H4 (cell line): ENCODE results near the gene SGCD. TPM values are rescaled to one million over a fixed set of nuclear protein-coding genes. Genes with fewer than 3 reads are reported as not detected.

Experiments used
- DNase-seq: peaks from one replicate; pipeline ENCODE4 v3.0.0-alpha.2; 2015; ENCODE audit warnings: low spot score
- total RNA-seq: library from RNA; depleted of rRNA; stranded (reverse); fragments of >200 nt; shearing (Covaris generic); gene quantifications from 2 replicates; pipeline ENCODE4 v1.2.3, GENCODE V29; 2014

Gene SGCD
- total RNA-seq, 1 experiment from 2014 or later, result 0.12 TPM

DNA sequence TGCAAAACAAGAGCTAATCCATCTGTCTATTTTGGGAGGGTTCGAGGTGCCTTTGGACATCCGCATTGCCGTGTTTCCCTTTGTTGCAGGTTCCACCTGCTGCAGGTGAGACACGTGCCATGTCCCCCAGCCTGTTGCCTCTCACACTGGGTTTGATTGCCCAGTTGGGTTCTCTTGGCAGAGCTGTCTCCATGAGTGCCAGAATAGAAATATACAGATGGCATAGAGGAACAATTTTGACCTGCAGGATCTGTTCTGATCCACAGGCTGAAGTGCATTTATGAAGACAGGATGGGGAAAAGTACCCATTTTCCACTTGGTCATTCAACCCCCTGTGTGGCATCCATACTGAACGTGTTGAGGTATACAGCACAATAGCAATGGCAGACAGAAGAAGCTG is 178.1 kb downstream of the SGCD start:
- no peak for DNase-seq

DNA sequence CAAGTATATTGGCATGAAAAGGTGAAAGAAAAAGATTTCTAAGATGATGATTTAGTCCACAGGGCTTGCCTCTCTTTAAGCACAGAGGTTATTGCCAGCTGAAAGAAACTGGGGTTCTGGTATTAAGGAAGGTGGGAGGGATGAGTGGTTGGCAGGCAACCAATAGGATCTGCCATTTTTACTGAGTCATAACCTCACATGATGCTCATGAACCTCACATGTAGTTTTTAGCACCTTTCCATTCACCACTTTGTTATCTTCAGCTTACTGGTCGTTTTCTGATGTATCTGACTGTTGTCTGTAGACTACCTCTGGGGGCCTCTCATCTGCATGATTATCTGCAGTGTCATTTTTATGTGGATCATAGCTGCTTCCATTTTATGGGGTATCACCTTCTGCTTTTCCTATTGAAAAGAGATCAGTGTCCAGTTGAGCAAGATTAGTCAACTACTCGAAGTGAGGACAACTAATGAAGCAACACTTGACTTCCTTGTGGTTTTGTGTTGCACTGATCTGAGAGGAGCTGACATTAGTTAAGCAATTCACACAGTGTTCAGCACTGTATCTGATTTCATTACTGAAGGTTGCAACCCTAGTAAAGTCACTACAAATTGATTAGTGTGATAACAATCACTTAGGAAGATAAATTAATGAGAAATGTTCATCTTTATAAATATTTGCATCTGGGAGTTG is 186.3 kb downstream of the SGCD start:
- no peak for DNase-seq

DNA sequence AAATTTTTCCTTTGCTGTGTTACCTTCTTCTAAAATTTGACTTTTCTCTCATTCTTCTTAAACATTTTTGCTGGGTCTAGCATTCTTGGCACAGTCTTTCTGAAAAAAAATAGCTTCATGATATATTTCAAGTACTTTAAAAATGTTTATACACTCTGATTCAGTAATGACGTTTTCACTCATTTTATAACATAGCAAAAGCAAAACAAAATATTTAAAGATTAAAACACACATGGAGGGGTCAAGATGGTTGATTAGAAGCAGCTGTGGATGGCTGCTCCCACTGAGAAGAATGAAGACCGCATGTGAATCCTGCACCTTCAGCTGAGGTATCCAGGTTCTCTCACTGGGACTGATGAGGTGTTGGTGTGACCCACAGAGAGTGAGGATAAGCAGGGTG is 188.2 kb downstream of the SGCD start:
- no peak for DNase-seq

DNA sequence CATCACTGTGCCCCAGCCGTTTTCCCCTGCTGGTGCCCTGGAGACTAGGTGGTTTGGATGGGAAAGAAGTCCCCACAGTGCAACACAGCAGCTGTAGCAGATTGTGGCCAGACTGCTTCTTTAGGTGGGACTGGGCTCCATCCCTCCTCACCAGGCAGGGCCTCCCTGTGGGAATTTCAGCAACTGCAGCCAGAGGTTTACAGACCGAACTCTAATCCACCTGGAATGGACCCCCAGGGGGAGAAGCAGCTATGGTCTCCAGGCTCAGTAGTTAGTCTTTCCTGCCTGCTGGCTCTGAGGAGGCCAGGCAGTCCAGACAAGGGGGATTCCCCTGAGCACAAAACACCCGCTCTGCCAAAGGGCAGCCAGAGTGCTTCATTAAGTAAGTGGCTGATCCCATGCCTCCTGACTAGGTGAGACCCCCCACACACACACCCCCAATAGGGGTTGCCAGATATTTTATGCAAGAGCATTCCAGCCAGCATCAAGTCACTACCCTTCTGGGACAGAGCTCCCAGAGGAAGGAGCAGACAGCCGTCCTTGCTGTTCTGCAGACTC is 188.9 kb downstream of the SGCD start:
- DNase-seq, result no peak

DNA sequence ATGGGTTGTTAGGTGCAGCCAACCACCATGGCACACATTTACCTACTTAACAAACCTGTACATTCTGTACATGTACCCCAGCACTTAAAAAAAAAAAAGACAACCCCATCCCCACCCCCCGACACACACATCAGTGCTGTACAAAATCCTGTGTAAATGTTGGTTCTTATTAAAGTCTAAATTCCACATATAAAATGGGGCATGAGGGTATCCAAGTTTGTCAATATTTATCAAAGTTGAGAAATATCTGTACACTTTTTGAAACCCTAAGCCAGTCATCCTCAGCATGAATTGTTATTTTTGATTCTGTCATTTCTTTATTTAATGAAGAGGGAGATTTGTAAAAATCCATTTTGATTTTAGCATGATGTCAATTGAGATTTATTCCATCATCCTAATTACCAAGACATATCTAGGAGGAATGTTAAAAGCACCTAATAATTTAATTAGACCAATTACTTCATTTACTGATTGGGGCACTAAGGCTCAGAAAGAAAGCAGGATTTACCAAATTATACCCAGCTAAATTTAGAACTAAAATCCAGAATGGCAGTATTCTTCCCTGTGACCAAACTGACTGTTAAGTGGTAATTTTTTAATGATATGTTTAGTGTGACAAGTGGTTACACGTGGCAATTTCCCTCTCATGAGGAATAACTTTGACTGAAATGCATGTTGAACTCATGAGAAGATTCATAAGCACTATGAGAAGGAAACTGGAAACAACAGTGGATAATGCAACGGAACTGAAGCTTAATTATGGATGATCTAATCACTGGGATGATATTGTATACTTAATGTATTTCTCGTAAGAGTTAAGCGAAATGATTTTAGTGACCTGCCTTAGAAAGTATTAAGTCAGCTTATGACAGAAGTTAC is 195.9 kb downstream of the SGCD start:
- DNase-seq, result no peak

DNA sequence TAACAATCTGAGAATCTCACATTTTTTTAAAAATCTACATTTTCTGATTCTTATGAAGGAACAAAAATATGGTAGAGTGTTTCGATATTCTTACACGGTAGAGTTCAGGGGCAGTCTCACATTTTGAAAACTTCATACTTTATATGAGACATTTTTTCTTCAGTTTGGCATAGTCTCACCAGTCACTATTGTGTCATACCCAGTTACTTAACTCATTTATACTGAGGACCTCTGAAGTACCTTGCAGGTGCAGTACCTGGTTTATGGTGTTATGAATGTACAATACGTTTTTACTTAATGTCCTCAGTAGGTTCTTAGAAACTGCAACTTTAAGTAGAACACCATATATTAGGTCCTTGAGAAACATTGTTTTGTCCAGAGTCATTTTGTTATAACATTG is 196.6 kb downstream of the SGCD start:
- no peak for DNase-seq

DNA sequence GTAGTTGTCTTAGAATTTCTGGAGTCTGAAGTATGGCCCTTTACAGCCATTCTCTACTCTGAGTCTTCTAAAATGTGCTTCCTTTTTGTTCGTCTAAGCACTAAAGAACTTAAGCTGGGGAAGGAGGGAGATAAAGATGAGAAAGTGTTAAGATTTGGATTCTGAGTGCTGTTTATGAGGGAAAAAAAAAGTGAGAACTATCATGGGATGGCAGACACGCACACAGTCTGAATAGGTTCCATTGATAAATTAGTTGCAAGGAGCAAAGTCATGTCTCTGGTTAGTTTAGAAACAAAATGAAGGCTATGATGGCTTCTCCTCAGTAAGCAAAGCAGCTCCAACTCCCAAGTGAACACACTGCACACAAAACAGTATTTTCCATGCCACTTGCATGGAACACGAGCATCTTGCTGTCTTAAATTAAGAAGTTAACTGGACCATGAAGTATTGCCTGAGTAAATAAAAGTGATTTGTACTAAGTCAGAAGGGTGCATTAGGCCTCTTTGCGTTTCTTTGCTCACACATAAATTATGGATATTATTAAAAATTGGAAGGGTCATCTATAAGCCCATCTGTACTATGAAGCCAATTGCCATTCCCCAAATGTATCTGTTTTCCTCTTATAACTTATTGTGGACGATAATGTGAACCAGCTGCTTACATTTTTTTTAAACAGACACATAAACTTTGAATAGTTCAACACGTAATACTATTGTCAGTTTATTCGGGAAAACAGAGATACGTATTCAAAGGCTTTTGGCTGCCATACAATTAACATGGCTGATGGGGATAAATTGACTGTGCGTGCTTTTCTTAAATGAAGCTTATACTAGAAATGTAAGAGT is 199.3 kb downstream of the SGCD start:
- no peak for DNase-seq

DNA sequence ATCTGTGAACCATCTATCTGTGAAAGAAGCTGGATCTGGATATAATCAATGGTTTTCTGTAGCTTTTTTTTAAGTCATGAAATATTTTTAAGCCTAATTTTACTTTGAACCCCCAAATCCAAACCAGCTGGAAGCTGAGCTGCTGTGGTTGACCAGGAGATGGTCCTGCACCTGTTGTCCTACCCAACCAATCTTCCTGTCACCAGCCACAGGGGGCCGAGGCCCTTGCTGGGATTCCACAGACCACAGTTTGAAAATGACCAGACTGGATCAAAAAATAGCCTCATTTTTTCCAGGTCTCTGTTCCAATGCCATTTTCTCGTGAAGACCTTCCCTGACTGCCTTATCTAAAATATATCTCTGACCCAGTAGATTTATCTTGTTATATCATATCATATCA is 200.6 kb downstream of the SGCD start:
- no peak for DNase-seq

DNA sequence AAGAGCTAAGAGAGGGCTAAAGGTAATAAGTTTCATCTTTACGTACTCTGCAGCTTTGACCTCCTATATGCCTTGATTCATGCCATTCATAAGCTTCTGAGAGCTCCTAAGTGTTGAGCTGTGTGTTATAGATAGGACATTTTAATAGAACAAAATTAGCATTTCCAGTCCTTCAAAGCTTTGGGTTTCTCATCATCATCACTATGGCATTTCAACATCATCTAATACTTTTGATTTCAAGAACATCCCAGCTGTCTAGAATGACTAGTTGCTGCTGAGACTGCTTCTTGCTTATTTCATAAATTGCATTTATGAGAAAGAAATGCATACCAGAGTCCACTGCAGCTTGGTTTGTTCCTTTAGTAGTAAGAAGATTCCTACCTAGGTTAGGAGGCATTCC is 201.7 kb downstream of the SGCD start:
- DNase-seq, result no peak

DNA sequence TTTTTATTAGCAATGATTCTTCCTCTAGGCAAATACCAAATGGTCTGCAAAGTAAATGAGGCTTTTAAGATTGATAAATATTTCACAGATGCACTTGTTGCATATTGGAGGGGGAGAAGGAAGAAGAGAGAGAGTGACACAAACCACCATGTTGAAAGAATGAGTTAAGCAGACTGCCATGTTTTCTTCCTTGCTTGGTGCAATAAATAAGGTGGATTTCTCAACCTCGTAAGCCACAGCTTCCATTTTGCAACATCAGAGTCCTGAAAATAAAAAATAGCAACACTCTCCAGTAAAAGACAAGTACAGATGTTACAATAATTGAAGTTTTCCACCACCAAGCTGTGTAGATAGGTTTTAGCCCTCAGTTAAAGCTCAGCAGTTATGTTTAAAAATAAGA is 202.9 kb downstream of the SGCD start:
- no peak for DNase-seq

DNA sequence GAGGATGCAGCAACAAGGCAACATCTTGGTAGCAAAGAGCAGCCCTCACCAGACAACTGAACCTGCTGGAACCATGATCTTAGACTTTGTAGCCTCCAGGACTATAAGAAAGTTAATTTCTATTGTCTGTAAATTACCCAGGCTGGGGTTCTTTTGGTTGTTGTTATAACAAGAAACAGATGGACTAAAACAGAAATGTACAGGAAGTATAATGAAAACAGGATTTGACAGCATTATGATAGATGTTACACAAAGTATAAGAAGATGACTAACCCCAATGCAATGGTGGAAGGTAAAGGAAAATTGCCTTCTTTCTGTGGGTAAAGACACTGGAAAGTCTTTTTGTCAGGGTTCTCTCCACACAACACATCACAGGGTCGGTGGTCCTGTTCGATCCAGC is 204.2 kb downstream of the SGCD start:
- DNase-seq, result no peak

DNA sequence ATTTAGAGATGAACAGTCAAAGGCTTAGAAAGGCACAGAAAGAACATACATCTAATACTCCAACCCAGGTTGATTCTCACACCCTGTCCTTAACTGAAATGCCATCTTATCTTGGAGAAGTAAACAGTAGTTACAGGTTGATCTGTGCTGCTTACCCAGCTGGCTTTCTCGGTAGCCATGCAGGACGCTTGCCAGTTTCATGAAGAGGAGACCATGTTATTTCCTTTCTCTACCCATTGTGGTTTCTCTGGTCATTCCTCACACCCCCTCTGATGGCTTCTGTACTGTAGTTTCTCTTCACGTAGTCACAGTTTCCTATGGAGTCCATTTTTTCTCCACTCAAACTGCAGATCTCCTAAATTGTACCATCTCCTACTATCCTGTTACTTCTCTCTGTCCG is 206.0 kb downstream of the SGCD start:
- DNase-seq, result no peak

DNA sequence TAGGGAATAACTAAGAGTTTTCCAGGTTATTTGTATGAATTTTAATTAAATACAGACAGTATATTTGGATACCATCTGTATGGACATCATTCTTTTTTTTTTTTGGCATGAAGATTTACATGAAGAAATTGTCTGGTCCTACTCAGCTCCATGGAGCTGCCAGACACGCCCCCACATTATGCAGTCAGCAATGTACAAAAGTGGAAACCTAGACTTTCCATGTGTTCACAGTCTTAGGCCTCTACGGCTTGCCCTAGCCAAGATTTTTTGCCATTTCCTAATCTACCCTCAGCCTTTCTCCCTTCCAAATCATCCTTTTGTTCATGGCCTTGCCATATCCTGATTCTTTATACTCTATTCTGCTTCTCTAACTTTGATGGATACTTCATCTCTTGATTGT is 207.1 kb downstream of the SGCD start:
- DNase-seq, result no peak

DNA sequence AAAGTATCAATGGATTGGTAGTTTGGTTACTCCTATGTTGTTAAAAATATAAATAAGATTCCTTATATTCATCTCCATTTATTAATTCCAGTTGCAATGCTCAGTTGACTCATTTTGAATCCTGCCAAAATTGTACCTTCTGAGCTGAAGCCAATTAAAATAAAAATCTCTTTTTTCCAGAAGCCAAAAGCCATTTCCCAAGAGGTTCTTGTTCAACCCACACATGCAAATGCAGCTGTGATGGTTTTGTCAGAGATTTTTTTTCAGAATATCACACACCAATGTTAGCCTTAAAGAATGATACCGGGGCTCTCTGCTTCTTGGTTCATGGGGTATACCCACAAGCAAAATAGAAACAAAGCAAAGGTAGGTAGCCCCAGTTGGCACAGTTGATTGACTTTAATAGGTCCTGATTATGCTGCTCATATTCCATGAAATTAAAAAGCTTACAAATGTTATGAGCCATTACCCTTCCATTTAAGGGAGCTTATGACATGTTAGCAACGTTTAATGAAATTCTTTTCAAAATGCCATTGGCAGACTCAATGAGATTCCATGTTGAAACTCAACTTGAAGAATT is 208.0 kb downstream of the SGCD start:
- no peak for DNase-seq

DNA sequence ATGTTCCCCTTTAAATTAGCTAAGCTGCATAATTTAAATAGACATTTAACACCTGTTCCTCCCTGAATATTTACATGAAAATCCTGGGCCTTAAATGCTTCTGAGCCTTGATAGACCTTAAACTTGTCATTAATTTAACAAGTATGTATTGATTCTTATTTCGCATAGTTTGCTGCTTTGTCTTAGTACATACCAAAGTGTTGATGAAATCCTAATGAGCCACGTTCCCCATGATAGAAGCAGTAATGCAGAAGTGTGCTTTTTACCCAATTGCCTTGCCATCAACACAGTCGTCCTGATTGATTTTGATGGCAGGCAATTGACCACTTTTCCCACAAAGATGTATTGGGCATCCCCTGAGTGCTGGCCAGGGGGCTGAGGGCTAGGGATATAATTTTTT is 213.5 kb downstream of the SGCD start:
- no peak for DNase-seq

DNA sequence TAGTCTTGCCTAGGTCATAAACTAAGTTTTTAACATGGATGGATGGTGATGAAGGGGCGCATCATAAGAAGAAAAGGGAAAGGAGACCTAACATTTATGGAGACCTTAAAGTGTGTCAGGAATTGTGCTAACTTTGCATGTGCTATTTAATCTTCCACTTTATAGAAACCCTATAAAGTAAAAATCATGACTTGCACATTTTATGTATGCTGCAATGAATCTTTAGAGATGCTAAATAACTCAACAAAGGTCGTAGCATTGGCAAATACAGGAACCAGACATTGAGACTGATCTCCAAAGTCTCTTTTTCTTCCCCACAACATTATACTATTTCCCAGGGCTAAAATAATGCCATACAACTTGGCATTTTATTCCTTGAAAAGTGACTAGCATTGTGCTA is 214.6 kb downstream of the SGCD start:
- no peak for DNase-seq

DNA sequence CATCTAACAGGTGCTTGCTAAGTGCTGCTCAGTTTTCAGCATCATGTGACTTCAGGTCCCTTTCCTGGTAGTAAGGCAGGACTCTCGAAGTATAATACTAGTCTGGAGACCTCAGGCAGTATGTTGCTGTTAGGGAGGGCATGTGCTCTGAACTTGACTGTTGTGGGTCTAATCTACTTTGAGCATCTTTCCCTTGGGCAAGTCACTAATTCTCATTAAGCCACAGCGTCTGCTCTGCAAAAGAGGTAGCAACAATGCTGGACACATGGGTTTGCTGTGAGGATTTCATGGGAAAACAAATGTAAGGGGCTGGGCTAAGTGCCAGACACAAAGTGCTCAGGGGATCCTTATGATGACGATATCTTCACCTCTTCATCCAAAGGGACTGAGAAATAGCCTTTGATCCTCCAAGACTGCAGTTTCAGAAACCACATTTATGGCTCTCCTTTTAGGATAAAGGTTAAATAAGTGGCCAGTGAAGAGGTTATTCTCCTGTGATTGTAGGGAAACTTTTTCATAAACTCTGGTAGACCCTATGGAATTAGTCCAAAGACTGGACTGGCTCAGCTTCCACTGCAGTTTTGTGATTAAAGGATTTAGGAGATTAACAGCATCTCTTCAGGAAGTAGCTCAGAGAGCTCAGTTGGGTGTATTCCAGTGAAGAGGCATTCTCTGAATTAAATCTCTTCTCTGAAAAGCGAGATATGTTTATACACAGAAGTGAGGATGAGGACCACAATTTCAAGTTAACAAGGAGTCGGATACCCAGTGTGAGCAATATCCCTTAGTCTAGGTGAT is 216.6 kb downstream of the SGCD start:
- no peak for DNase-seq

DNA sequence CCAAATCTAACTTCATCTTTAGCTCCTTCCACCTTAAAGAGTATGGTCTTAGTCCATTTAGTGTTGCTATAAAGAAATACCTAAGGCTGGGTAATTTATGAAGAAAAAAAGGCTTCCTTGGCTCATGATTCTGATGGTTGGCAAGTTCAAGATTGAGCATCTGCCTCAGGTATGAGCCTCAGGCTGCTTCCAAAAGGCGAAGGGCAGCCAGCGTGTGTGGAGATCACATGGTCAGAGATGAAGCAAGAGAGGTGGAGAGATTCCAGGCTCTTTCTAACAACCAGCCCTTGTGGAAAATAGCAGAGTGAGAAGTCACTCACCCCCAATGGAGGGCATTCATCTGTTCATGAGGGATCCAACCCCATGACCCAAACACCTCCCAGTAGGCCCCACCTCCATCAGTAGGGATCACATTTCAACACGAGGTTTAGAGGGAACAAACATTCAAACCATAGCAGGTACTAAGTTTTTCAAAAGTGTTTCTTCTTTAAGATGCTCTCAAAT is 225.9 kb downstream of the SGCD start:
- DNase-seq, result no peak

DNA sequence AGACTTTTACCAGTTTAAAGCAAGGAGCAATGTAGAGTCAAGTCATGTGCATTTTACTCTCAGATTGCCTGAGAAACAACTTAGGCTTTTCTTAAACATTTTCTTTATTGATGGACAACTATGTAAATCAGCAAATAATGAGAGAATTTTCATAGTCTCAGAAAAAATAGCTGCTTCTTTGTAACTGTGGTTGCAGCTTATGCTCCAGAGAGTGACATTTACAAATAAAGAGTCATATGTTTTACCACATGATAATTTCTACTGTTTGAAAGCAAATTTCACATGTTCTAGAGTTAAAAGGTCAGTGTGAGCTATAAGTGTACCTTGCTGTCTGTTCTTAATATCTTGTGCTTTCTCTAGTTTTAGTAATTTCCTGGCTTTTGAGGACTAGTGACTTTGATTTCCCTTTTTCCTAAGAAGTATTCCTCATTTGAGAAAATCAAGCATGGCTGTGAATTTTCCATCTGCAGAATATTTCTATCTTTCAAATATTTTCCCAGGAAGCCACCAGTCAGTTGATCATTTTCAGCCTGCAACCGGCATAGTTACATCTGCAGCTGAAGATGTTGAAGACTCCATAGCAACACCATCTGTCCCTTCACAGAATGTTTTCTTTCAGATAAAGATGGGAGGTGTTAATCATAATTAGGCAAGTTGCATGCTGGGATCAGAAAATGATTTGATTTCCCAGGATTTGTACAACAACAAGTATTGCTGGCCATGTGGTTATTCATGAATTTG is 229.9 kb downstream of the SGCD start:
- no peak for DNase-seq

DNA sequence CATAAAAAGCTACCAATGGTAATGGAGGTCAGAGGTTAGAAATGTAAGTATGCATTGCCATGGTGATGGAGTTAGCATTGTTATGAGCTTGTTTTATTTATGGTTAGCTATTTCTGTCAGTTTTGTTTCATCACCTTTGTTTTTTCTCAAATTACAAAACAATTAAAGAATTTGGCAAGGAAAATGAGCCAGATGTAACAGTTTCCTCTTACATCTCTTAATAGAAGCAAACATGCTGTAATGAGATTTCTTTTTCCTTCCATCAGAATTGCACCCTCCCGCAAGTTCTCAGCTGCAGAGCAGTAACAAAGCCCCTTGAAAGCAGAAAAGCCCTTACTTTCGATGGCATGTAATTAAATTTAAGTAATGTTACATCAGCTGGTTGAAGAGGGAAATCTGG is 233.0 kb downstream of the SGCD start:
- no peak for DNase-seq
